MCF 10A (cell line): Measurements from ENCODE around the gene DENND2C. TPM values are rescaled to one million over a fixed set of nuclear protein-coding genes. Genes with fewer than 3 reads are reported as not detected.

Experiments used
- BruUV-seq: library from RNA; stranded (reverse); fragments of 400-500 nt; replicated peaks from 2 replicates; lab custom pipeline; 2021; lab: Mats Ljungman, UMichigan
- CTCF ChIA-PET: fragments of 300-600 bp; sonication (Branson Sonifier 250); formaldehyde crosslinking; extraction: SDS; loops from one replicate; lab custom pipeline; 2021; ENCODE audit warnings: antibody characterized with exemption, inconsistent platforms; lab: Yijun Ruan, JAX
- POLR2A ChIA-PET: fragments of 300-600, 350-650 bp; sonication (Branson Sonifier 250); formaldehyde crosslinking; extraction: SDS; loops from one replicate; lab custom pipeline; 2020; ENCODE audit warnings: antibody characterized with exemption, inconsistent platforms; lab: Yijun Ruan, JAX
- DNase-seq: peaks from one replicate; pipeline ENCODE4 v3.0.0-alpha.2; 2018; ENCODE audit not compliant: unreplicated experiment
- H3K27ac Mint-ChIP-seq: one replicate; pipeline ENCODE4 v1.8.0; 2022; ENCODE audit warnings: mild to moderate bottlenecking, low read depth, mixed read lengths; ENCODE audit not compliant: unreplicated experiment
- H3K27me3 Mint-ChIP-seq: one replicate; pipeline ENCODE4 v1.8.0; 2022; ENCODE audit warnings: mixed read lengths; ENCODE audit not compliant: insufficient read depth, unreplicated experiment
- H3K36me3 Mint-ChIP-seq: one replicate; pipeline ENCODE4 v1.8.0; 2022; ENCODE audit warnings: mild to moderate bottlenecking, moderate library complexity, mixed read lengths; ENCODE audit not compliant: insufficient read depth, unreplicated experiment
- H3K4me1 Mint-ChIP-seq: one replicate; pipeline ENCODE4 v1.8.0; 2022; ENCODE audit warnings: mixed read lengths; ENCODE audit not compliant: insufficient read depth, unreplicated experiment
- H3K4me3 Mint-ChIP-seq: one replicate; pipeline ENCODE4 v1.8.0; 2022; ENCODE audit warnings: mild to moderate bottlenecking, moderate library complexity, mixed read lengths; ENCODE audit not compliant: unreplicated experiment
- H3K9me3 Mint-ChIP-seq: one replicate; pipeline ENCODE4 v1.8.0; 2022; ENCODE audit warnings: mixed read lengths; ENCODE audit not compliant: unreplicated experiment
- intact Hi-C: fragments of 100-400 bp; cut with micrococcal nuclease; formaldehyde crosslinking; loops from 2 replicates; pipeline ENCODE4 v1.14.1; 2022
- total RNA-seq: library from RNA; stranded (reverse); gene quantifications from 2 replicates; pipeline ENCODE4 v1.2.3, GENCODE V29; 2022
- TF ChIP-seq, protein P1 (sequence below): fragments of 200-600 bp; IDR thresholded peaks from one replicate; pipeline ENCODE4 v1.8.0; 2022; ENCODE audit warnings: antibody characterized with exemption, mild to moderate bottlenecking; ENCODE audit not compliant: unreplicated experiment

Gene DENND2C
- total RNA-seq, 1 experiment from 2014 or later, result 5.8 TPM

DNA sequence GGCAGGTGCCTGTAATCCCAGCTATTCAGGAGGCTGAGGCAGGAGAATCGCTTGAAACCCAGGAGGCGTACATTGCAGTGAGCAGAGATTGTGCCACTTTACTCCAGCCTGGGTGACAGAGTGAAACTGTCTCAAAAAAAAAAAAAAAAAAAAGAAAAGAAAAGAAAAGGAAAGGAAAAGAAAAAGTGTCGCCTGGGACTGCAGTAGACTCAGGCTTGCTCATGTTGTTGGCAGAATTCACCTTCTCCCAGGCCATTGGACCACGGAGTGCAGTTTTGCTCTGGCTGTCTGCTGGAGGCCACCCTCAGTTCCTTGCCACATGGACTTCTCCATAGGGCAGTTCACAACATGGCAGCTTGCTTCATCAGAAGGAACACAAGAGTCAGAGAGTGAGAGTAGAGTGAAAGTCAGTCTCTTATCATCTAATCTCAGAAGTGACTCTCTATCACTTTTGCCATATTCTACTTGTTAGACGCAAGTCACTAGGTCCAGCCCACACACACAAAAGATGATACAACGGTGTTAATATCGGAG, 117.7 kb downstream of the DENND2C start:
- Mint-ChIP-seq H3K27me3 (no peaks in the 10 kb centered on the region), H3K4me1 (peaks cover 7% of the 10 kb centered on the region), H3K27ac (no peak overlapping the region), H3K9me3 (no peaks in the 10 kb centered on the region), H3K4me3 (no peak overlapping the region), H3K36me3 (no peaks in the 10 kb centered on the region)
- POLR2A ChIA-PET, result no interaction called here
- intact Hi-C loops, result loop anchor here (10.0 kb wide), 1 partner anchor 117 kb away; no protein-coding TSS in a partner anchor
- DNase-seq, result no peak
- BruUV-seq, result no TSS peak
- TF ChIP-seq, protein P1, sequence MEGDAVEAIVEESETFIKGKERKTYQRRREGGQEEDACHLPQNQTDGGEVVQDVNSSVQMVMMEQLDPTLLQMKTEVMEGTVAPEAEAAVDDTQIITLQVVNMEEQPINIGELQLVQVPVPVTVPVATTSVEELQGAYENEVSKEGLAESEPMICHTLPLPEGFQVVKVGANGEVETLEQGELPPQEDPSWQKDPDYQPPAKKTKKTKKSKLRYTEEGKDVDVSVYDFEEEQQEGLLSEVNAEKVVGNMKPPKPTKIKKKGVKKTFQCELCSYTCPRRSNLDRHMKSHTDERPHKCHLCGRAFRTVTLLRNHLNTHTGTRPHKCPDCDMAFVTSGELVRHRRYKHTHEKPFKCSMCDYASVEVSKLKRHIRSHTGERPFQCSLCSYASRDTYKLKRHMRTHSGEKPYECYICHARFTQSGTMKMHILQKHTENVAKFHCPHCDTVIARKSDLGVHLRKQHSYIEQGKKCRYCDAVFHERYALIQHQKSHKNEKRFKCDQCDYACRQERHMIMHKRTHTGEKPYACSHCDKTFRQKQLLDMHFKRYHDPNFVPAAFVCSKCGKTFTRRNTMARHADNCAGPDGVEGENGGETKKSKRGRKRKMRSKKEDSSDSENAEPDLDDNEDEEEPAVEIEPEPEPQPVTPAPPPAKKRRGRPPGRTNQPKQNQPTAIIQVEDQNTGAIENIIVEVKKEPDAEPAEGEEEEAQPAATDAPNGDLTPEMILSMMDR, result no peak
- CTCF ChIA-PET, result interaction anchor here (0.6 to 1.1 kb wide), 3 partner anchors 64 to 205 kb away, joined by 3 to 5 read pairs (median 5); no protein-coding TSS in a partner anchor

GRCh38 chr1:114551400-114551799, 118.4 kb downstream of the DENND2C start:
- ChIA-PET CTCF (interaction anchor here (1.1 kb wide), 1 partner anchor 205 kb away, joined by 5 read pairs; no protein-coding TSS in a partner anchor), POLR2A (no interaction called here)
- DNase-seq, result no peak

GRCh38 chr1:114550336-114550735, 119.5 kb downstream of the DENND2C start:
- no peaks in the 10 kb centered on the region for H3K9me3 Mint-ChIP-seq
- CTCF ChIA-PET, result interaction anchor here (0.7 to 2.4 kb wide), 3 partner anchors 9 to 203 kb away, joined by 5 to 8 read pairs (median 6); no protein-coding TSS in a partner anchor
- intact Hi-C loops, result loop anchor here (10.0 kb wide), 1 partner anchor 116 kb away; no protein-coding TSS in a partner anchor
- H3K4me3 Mint-ChIP-seq, result no peak overlapping the region
- H3K4me1 Mint-ChIP-seq, result peaks cover 7% of the 10 kb centered on the region
- H3K27me3 Mint-ChIP-seq, result no peaks in the 10 kb centered on the region
- POLR2A ChIA-PET, result interaction anchor here (0.6 to 3.0 kb wide), 3 partner anchors 30 to 119 kb away, joined by 3 to 14 read pairs (median 4); partner anchors contain the start of gene TRIM33
- no TSS peak for BruUV-seq
- TF ChIP-seq, protein P1, result no peak
- H3K27ac Mint-ChIP-seq, result no peak overlapping the region
- DNase-seq, result no peak
- no peaks in the 10 kb centered on the region for H3K36me3 Mint-ChIP-seq

More at GRCh38 chr1:114551400-114551799, 118.4 kb downstream of the DENND2C start:
- H3K27me3 Mint-ChIP-seq, result no peaks in the 10 kb centered on the region
- H3K27ac Mint-ChIP-seq, result no peak overlapping the region
- TF ChIP-seq, protein P1, result no peak
- no peak overlapping the region for H3K4me3 Mint-ChIP-seq
- no peaks in the 10 kb centered on the region for H3K36me3 Mint-ChIP-seq
- intact Hi-C loops, result loop anchor here (10.0 kb wide), 1 partner anchor 117 kb away; no protein-coding TSS in a partner anchor
- BruUV-seq, result no TSS peak
- H3K4me1 Mint-ChIP-seq, result peaks cover 7% of the 10 kb centered on the region
- no peaks in the 10 kb centered on the region for H3K9me3 Mint-ChIP-seq

GRCh38 chr1:114549137-114549536, 120.7 kb downstream of the DENND2C start:
- DNase-seq, result peak; percentile 77
- no TSS peak for BruUV-seq
- TF ChIP-seq, protein P1, result no peak
- H3K4me1 Mint-ChIP-seq, result peaks cover 7% of the 10 kb centered on the region
- intact Hi-C loops, result no loop called here
- no peaks in the 10 kb centered on the region for H3K27me3 Mint-ChIP-seq
- POLR2A ChIA-PET, result interaction anchor here (0.6 to 3.0 kb wide), 5 partner anchors 28 to 1688 kb away, joined by 3 to 14 read pairs (median 3); partner anchors contain the start of gene TRIM33
- CTCF ChIA-PET, result interaction anchor here (0.6 to 2.4 kb wide), 6 partner anchors 9 to 202 kb away, joined by 3 to 8 read pairs (median 5); no protein-coding TSS in a partner anchor
- H3K36me3 Mint-ChIP-seq, result no peaks in the 10 kb centered on the region
- no peaks in the 10 kb centered on the region for H3K9me3 Mint-ChIP-seq
- no peak overlapping the region for H3K27ac Mint-ChIP-seq
- no peak overlapping the region for H3K4me3 Mint-ChIP-seq
